HepG2 (cell line): ENCODE measurements around the gene NDUFA13. TPM values are rescaled to one million over a fixed set of nuclear protein-coding genes. Genes with fewer than 3 reads are reported as not detected.

ENCODE experiments used
- ASH2L ChIP-seq: fragments of 300-600, 200-600 bp; sonication (generic); IDR thresholded peaks from 2 replicates; pipeline ENCODE4 v1.7.0; 2017; ENCODE audit warnings: low read depth, mild to moderate bottlenecking, moderate library complexity, mixed read lengths, low read length; ENCODE audit not compliant: insufficient read length
- ATRX ChIP-seq: sonication (generic); formaldehyde crosslinking; IDR thresholded peaks from 2 replicates; pipeline ENCODE4 v1.4.0; 2020; ENCODE audit warnings: missing genetic modification reagents, borderline replicate concordance
- BCL6 ChIP-seq: IDR thresholded peaks from 2 replicates; pipeline ENCODE4 v1.6.1; 2016; ENCODE audit warnings: missing genetic modification reagents, missing compliant biosample characterization
- GMEB2 ChIP-seq: IDR thresholded peaks from 2 replicates; pipeline ENCODE4 v1.6.1; 2016; ENCODE audit warnings: missing biosample characterization, missing genetic modification reagents, low read depth
- IRF1 ChIP-seq: sonication (generic); formaldehyde crosslinking; IDR thresholded peaks from 2 replicates; pipeline ENCODE4 v1.4.0; 2020; ENCODE audit warnings: low read depth, mild to moderate bottlenecking, missing genetic modification reagents
- ISX ChIP-seq: sonication (generic); formaldehyde crosslinking; conservative IDR thresholded peaks from 2 replicates; pipeline ENCODE4 v1.5.0; 2020; ENCODE audit warnings: missing genetic modification reagents
- MED1 ChIP-seq: sonication (generic); formaldehyde crosslinking; IDR thresholded peaks from 2 replicates; pipeline ENCODE4 v1.4.0; 2020; ENCODE audit warnings: missing genetic modification reagents
- MZF1 ChIP-seq: sonication (generic); formaldehyde crosslinking; IDR thresholded peaks from 2 replicates; pipeline ENCODE4 v1.8.1; 2023; ENCODE audit warnings: mild to moderate bottlenecking, missing genetic modification reagents, borderline replicate concordance
- NFE2 ChIP-seq: sonication (generic); formaldehyde crosslinking; IDR thresholded peaks from 2 replicates; pipeline ENCODE4 v1.4.0; 2020; ENCODE audit warnings: missing genetic modification reagents
- NFYC ChIP-seq: IDR thresholded peaks from 2 replicates; pipeline ENCODE4 v1.6.1; 2016; ENCODE audit warnings: missing genetic modification reagents, missing compliant biosample characterization
- NONO ChIP-seq, 2 experiments: fragments of 450-650 bp in 1 of 2; sonication (generic) in 1 of 2; formaldehyde crosslinking in 1 of 2; IDR thresholded peaks in 1 of 2; conservative IDR thresholded peaks in 1 of 2; 2 replicates each; pipeline versions ENCODE4 v1.6.1 to v1.8.0; 2017 to 2022; ENCODE audit warnings: mild to moderate bottlenecking in 1 of 2, missing genetic modification reagents in 1 of 2, moderate library complexity in 1 of 2
- NR2F2 ChIP-seq: IDR thresholded peaks from 2 replicates; pipeline ENCODE4 v1.6.1; 2012; ENCODE audit warnings: low read depth, inconsistent platforms, borderline replicate concordance
- SNAPC2 ChIP-seq: sonication (generic); formaldehyde crosslinking; IDR thresholded peaks from 2 replicates; pipeline ENCODE4 v1.8.1; 2022; ENCODE audit warnings: mild to moderate bottlenecking, missing genetic modification reagents
- SP1 ChIP-seq, 2 experiments: fragments of 450-650 bp in 1 of 2; sonication (generic) in 1 of 2; formaldehyde crosslinking in 1 of 2; IDR thresholded peaks; 2 replicates each; pipeline versions ENCODE4 v1.4.0 to v1.6.1; 2016 to 2020; ENCODE audit warnings: missing genetic modification reagents in 1 of 2
- TOE1 ChIP-seq: sonication (generic); formaldehyde crosslinking; IDR thresholded peaks from 2 replicates; pipeline ENCODE4 v1.4.0; 2020; ENCODE audit warnings: mild to moderate bottlenecking, missing genetic modification reagents
- USF2 ChIP-seq, 2 experiments: sonication (generic) in 1 of 2; formaldehyde crosslinking in 1 of 2; IDR thresholded peaks; 2 replicates each; pipeline versions ENCODE4 v1.5.1 to v1.6.1; 2011 to 2020; ENCODE audit warnings: borderline replicate concordance in 1 of 2, low read depth in 1 of 2, low read length in 1 of 2, mild to moderate bottlenecking in 1 of 2, missing genetic modification reagents in 1 of 2, moderate library complexity in 1 of 2
- XRCC5 ChIP-seq: fragments of 200-400 bp; formaldehyde crosslinking; optimal IDR thresholded peaks from 2 replicates; pipeline ENCODE3; 2017; ENCODE audit warnings: mild to moderate bottlenecking, low read length
- ZMYM3 ChIP-seq: sonication (generic); formaldehyde crosslinking; IDR thresholded peaks from 2 replicates; pipeline ENCODE4 v1.5.1; 2020; ENCODE audit warnings: mild to moderate bottlenecking, missing genetic modification reagents
- ZNF33A ChIP-seq: sonication (generic); formaldehyde crosslinking; IDR thresholded peaks from 2 replicates; pipeline ENCODE4 v1.5.1; 2020; ENCODE audit warnings: missing genetic modification reagents, mild to moderate bottlenecking, moderate library complexity, borderline replicate concordance
- ZNF343 ChIP-seq: sonication (generic); formaldehyde crosslinking; IDR thresholded peaks from 2 replicates; pipeline ENCODE4 v1.4.0; 2020; ENCODE audit warnings: mild to moderate bottlenecking, missing genetic modification reagents
- ZNF576 ChIP-seq: sonication (generic); formaldehyde crosslinking; IDR thresholded peaks from 2 replicates; pipeline ENCODE4 v1.4.0; 2020; ENCODE audit warnings: mild to moderate bottlenecking, missing genetic modification reagents
- ZNF577 ChIP-seq: sonication (generic); formaldehyde crosslinking; IDR thresholded peaks from 2 replicates; pipeline ENCODE4 v1.4.0; 2020; ENCODE audit warnings: mild to moderate bottlenecking, low read depth, missing genetic modification reagents, borderline replicate concordance
- ZNF597 ChIP-seq: sonication (generic); formaldehyde crosslinking; IDR thresholded peaks from 2 replicates; pipeline ENCODE4 v1.5.0; 2020; ENCODE audit warnings: missing genetic modification reagents
- polyA plus RNA-seq, 8 experiments: library from polyadenylated mRNA; depleted of rRNA in 3 of 8; stranded (reverse) in 7 of 8; unstranded in 1 of 8; fragments of >200 nt; fragmentation: Illumina TruSeq in 4 of 8; extraction: Trizol in 4 of 8; gene quantifications; 2 replicates each; pipeline versions ENCODE4 v1.2.1 to v1.2.3, GENCODE V29; 2011 to 2016; ENCODE audit warnings: low read depth in 4 of 8, missing spikeins in 1 of 8, mixed read lengths in 1 of 8; ENCODE audit not compliant: insufficient read depth in 1 of 8
- total RNA-seq, 5 experiments: library from RNA; depleted of rRNA; stranded (reverse); fragments of >200 nt; fragmentation: Illumina TruSeq; extraction: Trizol; gene quantifications; 2 replicates each; pipeline ENCODE4 v1.2.3, GENCODE V29; 2016; ENCODE audit warnings: low read depth in 1 of 5

The NDUFA13 gene
- total and polyA plus RNA-seq, 2 of the 13 experiments (the other 11 are each of a cell fraction or from before 2014, with no cell fraction given), result 337 to 366 TPM

GRCh38 chr19:19515642-19516519, at the start of gene NDUFA13 (continued):
- peak; percentile 40 for TF ChIP-seq XRCC5
- TF ChIP-seq USF2 (IDR thresholded peaks at IDR 0.05; ENCODE audit: low read depth, low read length), result no peak
- TF ChIP-seq USF2 (CRISPR knock-in tag; IDR thresholded peaks at IDR 0.05; ENCODE audit: borderline replicate concordance), result no peak
- no peak for TF ChIP-seq ZNF33A (CRISPR knock-in tag)
- TF ChIP-seq ASH2L, result peak; percentile 89
- no peak for TF ChIP-seq NFYC (CRISPR knock-in tag)
- TF ChIP-seq GMEB2 (CRISPR knock-in tag), result no peak
- no peak for TF ChIP-seq NR2F2
- no peak; the same call in 1 of the 2 replicates for TF ChIP-seq ZNF576 (CRISPR knock-in tag)
- no peak for TF ChIP-seq MZF1 (CRISPR knock-in tag)
- peak; percentile 39; the same call in 1 of the 2 replicates for TF ChIP-seq ZMYM3
- TF ChIP-seq MED1, result peak; percentile 83
- no peak for TF ChIP-seq NONO (IDR thresholded peaks at IDR 0.05)
- TF ChIP-seq NONO (CRISPR knock-in tag; conservative IDR thresholded peaks at IDR 0.05), result peak; percentile 88
- no peak for TF ChIP-seq ZNF577 (CRISPR knock-in tag)
- TF ChIP-seq IRF1, result no peak
- 0 out of 2 replicates have a peak, but pooled peaks have one; percentile 56 for TF ChIP-seq SNAPC2 (CRISPR knock-in tag)
- no peak for TF ChIP-seq ATRX (CRISPR knock-in tag)
- no peak for TF ChIP-seq ISX (CRISPR knock-in tag)
- TF ChIP-seq SP1 (IDR thresholded peaks at IDR 0.05), result no peak
- TF ChIP-seq SP1 (CRISPR knock-in tag; IDR thresholded peaks at IDR 0.05), result peak; percentile 74
- no peak for TF ChIP-seq ZNF343 (CRISPR knock-in tag)
- TF ChIP-seq ZNF597 (CRISPR knock-in tag), result no peak
- no peak; the same call in 1 of the 2 replicates for TF ChIP-seq TOE1 (CRISPR knock-in tag)
- peak; percentile 34; the same call in 1 of the 2 replicates for TF ChIP-seq BCL6 (CRISPR knock-in tag)
- TF ChIP-seq NFE2 (CRISPR knock-in tag), result no peak
